ENCODE results near the gene HCK. TPM values are rescaled to one million over a fixed set of nuclear protein-coding genes. Genes with fewer than 3 reads are reported as not detected.
A peak's percentile ranks its signal among the peaks of the same experiment; 100 is the strongest.
"Not testable (repeated sequence)": the region's sequence is repeated elsewhere in the genome, so short reads cannot be mapped to it uniquely, and the experiment has no call there.

Gene HCK
- total RNA-seq, 4 donors from 2014 or later = 7.0 to 10.2 (median 8.7) TPM

DNA sequence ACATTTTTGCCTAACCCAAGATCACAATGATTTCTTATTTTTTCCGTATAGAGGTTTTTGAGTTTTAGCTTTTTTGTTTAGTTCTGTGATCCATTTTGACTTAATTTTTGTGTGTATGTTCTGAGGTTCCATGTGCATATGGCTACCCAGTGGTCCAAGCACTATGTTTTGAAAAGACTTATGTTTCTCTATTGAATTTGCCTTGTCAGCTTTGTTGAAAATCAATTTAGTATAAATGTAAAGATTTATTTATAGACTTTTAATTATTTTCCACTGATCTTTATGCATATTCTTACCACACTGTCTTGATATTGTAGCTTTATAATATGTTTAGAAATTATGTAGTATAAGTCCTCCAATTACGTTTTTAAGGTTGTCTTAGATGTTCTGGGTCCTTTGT, 67.7 kb downstream of the HCK start:
- H3K4me3 ChIP-seq (ENCODE audit: low read depth, poor library complexity, severe bottlenecking) = no peak overlapping the region
- intact Hi-C loops (cut with DNase I; ENCODE audit: low total_unique reads) = loop anchor here (10.0 kb wide), 1 partner anchor 75 kb away; no protein-coding TSS in a partner anchor
- DNase-seq (ENCODE audit: low spot score in 2 of 2) = no peak
- 93 to 96% methylated on average over 2 of the region's 2 CpGs for WGBS, 2 donors
- TF ChIP-seq CTCF (IDR thresholded peaks at IDR 0.05) (no peak), POLR2A (IDR thresholded peaks at IDR 0.05) (no peak)

- 100% methylated on average over 4 of the region's 31 CpGs; no CpG with 5 or more reads in 1 of the 2 donors for whole genome bisulfite sequencing, 2 donors
- DNase-seq (ENCODE audit: low spot score in 2 of 2) = peak in 1 of 2 donors; percentile 34
- intact Hi-C loops (cut with DNase I; ENCODE audit: low total_unique reads); H3K4me3 ChIP-seq (ENCODE audit: low read depth, poor library complexity, severe bottlenecking): not testable (repeated sequence)
Observed at GRCh38 chr20:32121908-32122307, 69.9 kb downstream of the HCK start.

DNA sequence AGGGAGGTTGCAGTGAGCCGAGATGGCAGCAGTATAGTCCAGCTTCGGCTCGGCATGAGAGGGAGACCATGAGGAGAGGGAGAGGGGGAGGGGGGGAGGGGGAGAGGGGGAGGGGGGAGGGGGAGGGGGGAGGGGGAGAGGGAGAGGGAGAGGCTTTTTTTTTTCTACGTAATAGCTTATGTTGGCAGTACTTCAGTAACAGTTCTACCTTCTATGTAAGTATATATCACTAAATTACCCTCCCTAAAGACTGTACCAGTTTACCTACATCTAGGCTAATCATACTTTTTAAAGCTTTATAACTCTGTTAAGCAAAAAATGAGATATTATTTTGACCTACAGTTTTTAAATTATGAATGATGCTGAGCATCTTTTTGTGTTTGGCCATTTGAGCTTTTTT, 71.0 kb downstream of the HCK start:
- 91 to 100% methylated on average over 1 of the region's 4 CpGs for WGBS, 2 donors

DNA sequence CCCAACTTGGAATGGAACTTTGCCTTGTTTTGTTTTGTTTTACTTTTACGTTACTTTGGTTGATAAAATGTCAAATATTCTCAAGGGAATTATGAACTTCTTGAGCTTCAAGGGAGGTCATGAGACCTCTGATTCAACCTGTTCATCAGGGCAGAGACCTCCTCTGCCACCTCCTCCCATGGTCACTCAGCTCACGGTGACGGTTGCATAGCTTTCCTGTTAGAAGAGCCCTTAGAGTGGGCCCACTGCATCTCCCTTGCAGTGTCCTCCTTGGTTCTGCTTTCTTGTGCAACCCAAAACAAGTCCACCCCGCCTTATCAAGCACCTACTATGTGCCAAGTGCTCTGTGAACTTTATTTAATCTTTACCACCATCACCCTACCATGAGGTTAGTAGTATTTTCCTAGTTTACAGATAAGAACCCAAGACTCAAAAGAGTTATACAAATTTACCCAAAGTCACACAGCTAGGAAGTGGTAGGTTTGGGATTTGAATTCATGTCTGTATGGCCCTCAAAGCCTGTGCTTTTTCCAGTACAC, 72.9 kb downstream of the HCK start:
- H3K4me3 ChIP-seq (ENCODE audit: low read depth, poor library complexity, severe bottlenecking) = no peak overlapping the region
- intact Hi-C loops (cut with DNase I; ENCODE audit: low total_unique reads) = no loop called here
- 93 to 96% methylated on average over 4 of the region's 4 CpGs for WGBS, 2 donors
- DNase-seq (ENCODE audit: low spot score in 2 of 2) = no peak
- TF ChIP-seq POLR2A (IDR thresholded peaks at IDR 0.05) = no peak

More for the DNA sequence above, 71.0 kb downstream of the HCK start:
- DNase-seq (ENCODE audit: low spot score in 2 of 2) = no peak
- no peak for TF ChIP-seq CTCF (IDR thresholded peaks at IDR 0.05)
- TF ChIP-seq POLR2A (IDR thresholded peaks at IDR 0.05) = no peak
- intact Hi-C loops (cut with DNase I; ENCODE audit: low total_unique reads) = no loop called here
- no peak overlapping the region for H3K4me3 ChIP-seq (ENCODE audit: low read depth, poor library complexity, severe bottlenecking)

- H3K4me3 ChIP-seq (ENCODE audit: low read depth, poor library complexity, severe bottlenecking) = no peak overlapping the region
- DNase-seq (ENCODE audit: low spot score in 2 of 2) = peak in 1 of 2 donors; percentile 36
- 88 to 94% methylated on average over 5 of the region's 5 CpGs for WGBS, 2 donors
- TF ChIP-seq CTCF (IDR thresholded peaks at IDR 0.05) (no peak), POLR2A (IDR thresholded peaks at IDR 0.05) (no peak)
- intact Hi-C loops (cut with DNase I; ENCODE audit: low total_unique reads) = no loop called here
Observed at GRCh38 chr20:32125506-32125905, 73.5 kb downstream of the HCK start.

DNA sequence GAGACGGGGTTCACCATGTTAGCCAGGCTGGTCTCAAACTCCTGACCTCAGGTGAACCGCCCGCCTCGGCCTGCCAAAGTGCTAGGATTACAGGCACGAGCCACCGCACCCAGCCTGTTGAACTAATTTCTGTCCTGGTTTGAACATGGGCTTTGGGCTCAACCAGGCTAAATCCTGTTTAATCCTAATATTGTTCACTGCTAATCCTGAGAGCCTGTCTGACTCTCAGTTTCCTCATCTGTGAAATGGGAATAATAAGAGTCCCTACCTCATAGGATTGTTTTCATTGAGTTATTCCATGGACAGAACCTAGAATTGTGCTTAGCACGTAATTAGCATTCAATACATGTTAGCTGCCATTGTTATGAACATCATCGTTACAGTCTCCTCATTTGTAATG, 74.9 kb downstream of the HCK start:
- no peak overlapping the region for H3K4me3 ChIP-seq (ENCODE audit: low read depth, poor library complexity, severe bottlenecking)
- WGBS, 2 donors = 86 to 96% methylated on average over 8 of the region's 8 CpGs
- intact Hi-C loops (cut with DNase I; ENCODE audit: low total_unique reads) = no loop called here
- TF ChIP-seq POLR2A (IDR thresholded peaks at IDR 0.05) (no peak), CTCF (IDR thresholded peaks at IDR 0.05) (no peak)
- DNase-seq (ENCODE audit: low spot score in 2 of 2) = no peak

DNA sequence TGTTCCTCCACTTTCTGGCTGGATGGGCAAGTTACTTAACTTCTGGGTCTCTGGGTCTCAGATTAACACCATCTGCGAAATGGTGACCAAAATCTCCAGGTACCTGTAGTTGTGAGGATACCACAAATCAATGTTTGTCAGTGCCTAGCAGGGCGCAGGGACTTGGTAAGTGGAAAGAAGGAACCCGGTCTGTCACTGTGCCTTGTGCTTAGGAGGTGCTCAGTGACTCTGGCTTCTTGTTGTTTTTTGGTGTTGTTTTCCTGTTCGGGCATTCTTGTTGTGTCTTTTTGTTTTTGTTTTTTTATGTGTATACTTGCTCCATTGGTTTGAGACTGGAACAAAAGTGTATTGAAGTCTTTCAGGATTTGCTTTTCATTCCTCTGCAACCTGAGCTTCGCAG, 75.3 kb downstream of the HCK start:
- DNase-seq (ENCODE audit: low spot score in 2 of 2) = peak in 1 of 2 donors; percentile 29
- TF ChIP-seq POLR2A (IDR thresholded peaks at IDR 0.05) (no peak), CTCF (IDR thresholded peaks at IDR 0.05) (no peak)
- intact Hi-C loops (cut with DNase I; ENCODE audit: low total_unique reads) = no loop called here
- H3K4me3 ChIP-seq (ENCODE audit: low read depth, poor library complexity, severe bottlenecking) = no peak overlapping the region
- 93 to 94% methylated on average over 5 of the region's 5 CpGs for WGBS, 2 donors

Measured in lower leg skin (tissue), 4 donors.